Astrocyte of the hippocampus (primary cell): ENCODE results near the gene NBEAL2.

Experiments used
- DNase-seq: peaks from one replicate; pipeline ENCODE4 v3.0.0; 2011; ENCODE audit warnings: low read depth, low spot score

Gene NBEAL2

DNA sequence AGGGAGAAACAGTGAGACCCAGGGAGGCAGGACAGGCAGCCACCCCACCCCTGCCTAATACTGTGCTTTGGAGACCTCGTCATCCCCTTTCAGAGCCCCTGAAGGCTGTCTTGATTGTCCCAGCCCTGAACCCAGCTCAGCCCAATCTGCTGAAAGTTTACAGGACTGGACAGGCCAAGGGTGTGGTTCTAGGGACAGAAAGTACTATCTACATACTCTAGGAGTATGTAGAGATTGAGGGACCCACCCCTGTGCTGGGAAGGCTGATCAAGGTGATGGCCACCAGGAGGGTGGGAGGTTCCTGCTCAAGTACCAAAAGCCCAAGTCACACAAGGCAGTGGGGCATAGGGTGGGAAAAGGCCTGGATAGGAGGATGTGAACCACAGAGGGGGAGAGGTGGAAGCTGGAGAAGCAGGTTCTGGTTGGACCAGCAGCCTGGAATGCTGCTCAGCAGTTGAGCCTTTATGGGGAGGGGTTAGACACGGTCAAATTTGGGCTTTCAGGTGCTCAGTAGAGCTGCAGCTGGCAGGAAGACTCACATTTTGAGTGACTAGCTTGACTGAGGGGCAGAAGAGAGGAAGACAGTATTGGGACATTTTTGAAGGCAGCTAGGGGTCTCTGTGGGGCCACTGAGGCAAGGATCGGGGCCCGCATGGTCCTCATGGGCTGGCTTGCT, 6.7 kb downstream of the NBEAL2 start:
- DNase-seq = no peak

DNA sequence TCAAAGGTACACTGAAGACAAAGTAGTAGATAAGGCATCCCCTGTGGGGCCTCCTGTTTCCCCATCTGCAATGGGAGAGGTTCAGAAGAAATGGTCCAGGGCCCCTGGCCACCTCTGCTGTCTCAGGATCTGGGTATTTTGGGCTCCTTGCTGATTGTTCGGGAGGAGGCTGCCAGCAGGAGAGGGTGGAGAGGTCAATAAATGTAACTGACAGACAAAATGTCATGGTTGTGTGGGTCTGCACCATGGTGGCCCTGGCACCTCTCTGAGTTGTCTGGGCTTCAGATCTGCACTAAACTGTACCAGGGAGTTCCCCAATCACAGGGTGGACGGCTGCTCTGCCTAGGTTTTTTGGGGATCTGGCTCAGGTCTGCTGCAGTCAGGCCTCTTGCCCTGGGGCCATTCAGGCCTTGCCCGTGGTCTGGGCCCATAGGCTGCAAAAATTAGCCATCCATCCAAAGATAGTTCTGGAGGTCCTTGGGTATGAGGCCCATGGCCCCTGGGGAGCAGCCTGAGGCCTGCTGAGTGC, 7.4 kb downstream of the NBEAL2 start:
- no peak for DNase-seq

DNA sequence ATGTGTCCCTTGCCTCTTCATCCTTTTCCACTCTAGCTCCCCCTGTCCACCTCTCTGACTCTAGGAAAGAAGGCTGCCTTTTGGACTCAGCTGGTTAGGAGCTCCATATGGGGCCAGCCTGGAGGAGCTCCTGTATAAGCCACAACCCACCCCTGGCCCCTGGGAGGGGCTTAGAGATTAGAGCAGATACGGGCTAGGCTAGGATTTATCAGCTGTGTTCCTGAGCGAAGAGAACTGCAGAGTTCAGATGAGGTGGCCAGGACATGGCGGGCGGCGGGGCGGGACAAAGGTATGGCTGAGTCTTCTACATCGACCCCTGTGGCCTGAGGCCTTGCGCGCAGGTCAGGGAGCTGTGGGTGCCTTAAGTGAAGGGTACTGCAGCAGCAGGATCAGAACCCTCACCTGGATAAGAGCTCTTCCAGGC, 7.9 kb downstream of the NBEAL2 start:
- no peak for DNase-seq

DNA sequence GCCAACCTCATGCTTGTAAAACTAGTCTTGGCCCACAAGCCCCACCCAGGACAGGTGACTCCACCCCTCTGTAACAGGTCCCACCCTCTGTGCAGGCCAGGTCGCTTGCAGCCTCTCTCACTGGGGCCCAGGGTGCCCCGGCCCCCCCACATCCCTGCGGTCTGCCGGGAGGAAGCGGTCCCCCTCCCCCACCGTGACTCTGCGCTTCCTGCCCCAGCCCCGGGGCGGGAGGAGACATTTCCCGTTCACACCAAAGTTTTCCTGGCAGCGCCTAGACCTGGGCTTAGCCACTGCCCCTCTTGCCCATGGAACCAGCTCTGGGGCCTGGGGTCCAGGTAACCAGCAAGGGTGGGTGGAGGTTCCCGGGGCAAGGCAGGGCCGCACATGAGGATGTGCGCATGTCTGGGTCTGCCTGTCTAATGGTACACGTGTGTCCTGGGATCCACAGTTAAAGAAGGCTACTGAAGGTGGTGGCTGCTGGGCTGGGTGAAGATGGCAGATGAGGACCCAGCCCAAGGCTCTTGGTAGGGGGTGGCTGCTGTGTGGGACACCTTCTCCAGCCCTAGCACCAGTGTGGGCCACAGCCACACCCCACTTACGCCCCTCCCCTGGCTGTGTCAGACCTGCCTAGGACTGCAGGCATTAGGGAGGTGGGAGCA, 8.4 kb downstream of the NBEAL2 start:
- DNase-seq = no peak

DNA sequence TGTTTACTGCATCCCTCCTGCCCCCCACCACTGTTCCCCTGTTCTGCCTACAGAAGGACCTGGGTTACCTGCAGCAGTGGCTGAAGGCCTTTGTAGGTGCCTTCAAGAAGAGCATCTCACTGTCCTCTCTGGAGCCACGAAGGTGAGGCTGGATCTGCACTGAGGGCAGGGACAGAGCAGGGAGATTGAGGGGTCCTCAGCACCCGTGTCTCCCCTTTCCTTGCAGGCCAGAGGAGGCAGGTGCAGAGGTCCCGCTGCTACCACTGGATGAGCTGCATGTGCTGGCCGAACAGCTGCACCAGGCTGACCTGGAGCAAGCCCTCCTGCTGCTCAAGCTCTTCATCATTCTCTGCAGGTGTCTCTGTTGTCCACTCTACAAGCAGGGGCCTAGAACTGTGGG, 9.2 kb downstream of the NBEAL2 start:
- no peak for DNase-seq

DNA sequence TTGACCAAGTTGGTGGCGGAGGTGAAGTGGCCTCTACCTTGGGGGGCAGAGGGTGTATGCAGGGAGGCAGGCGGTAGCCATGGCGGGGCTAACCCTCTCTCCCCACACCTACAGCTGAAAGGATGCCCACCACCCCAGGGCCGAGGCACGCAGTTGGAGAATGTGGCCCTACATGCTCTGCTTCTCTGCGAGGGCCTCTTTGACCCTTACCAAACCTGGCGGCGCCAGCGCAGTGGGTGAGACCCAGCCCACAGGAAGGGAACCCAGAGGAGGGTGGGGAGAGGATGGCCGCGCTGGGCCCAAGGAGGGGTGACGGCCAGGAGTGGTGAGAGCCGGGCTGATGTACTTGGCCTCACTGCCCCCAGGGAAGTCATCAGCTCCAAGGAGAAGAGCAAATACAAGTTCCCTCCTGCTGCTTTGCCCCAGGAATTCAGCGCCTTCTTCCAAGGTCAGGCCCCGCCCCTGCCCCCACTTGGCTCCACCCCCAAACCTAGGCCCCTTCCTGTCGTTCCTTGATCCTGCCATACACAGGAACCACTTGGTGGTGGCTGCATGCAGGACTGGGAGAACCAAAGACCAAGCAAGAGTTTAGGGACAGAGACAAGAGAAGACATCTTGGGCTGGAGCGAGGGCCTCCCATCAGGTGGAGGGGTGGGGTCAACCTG, 9.8 kb downstream of the NBEAL2 start:
- DNase-seq = no peak

DNA sequence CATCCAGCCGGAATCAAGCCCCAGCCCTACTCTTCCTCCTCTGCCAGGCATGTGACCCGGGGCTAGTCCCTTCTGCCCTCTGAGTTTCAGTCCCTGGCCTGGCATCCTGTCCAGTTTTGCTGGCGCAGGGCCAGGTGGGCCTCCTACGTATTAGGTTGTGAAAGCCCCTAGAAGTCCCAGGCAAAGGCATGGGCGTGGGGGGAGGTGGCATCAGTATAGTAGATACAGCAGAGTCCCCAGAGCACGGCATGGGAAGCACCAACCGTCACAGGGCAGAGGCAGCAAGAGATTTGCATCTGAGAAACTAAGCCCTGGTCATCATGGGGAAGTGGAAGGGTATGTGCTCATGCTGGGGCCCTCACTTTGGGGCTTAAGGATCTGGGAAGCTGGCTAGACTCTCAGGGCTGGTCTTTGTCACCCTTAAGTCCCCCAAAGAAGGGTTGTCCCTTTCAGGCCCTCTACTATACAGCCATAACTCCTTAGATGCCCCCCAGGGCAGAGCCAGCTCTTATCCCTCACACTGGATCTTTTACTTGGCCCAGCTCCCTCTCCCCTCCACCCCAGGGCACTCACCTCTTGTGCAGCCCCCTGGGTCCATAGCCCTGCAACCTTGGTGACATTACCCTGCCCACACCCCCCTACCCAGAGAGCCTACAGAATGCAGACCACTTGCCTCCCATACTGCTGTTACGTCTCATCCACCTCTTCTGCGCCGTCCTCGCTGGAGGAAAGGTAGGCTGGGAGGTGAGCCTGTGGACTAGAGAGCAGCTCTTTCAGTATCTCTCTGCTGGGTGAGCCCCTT, 11.3 kb downstream of the NBEAL2 start:
- no peak for DNase-seq

DNA sequence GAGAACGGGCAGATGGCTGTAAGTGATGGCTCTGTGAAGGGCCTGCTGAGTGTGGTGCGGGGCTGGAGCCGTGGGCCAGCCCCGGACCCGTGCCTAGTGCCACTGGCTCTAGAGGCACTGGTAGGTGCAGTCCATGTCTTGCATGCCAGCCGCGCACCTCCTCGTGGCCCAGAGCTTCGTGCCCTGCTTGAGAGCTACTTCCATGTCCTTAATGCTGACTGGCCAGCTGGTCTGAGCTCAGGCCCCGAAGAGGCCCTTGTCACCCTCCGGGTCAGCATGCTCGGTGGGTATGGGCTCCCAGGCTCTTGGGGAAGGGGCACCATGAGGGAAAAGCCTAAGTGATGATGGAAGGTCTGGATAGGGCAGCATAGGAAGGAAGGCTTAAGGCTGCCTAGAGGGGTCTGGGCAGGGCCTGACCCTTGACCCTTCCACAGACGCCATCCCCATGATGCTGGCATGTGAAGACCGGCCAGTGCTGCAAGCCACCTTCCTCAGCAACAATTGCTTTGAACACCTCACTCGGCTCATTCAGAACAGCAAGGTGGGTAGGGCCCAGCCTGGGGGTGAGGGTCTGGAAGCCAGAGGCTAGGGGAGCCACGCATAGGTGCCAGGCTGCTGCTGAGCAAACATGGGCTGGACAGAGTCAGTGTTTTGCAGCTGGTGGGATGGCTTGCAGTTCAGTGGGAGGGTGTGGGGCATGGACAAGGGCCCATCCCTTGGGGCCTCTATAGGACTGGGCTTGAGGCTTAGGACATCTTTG, 12.1 kb downstream of the NBEAL2 start:
- no peak for DNase-seq

DNA sequence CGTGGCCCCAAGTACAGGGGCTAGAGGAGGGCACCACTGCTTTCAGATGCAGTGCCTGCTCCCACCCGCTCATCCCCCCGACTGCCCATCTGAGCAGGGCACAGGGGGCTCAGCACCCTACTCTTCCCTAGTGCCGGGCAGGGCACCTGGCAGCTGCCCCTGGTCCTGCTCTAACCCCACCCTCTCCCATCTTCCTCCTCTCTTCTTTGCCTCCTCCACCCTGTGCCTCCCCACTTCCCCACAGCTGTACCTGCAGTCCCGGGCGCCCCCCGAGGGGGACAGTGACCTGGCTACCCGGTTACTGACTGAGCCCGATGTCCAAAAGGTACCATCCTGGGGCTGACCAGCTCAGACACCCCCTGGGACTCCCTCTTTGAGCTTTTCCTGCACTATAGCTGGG, 12.8 kb downstream of the NBEAL2 start:
- DNase-seq = no peak

DNA sequence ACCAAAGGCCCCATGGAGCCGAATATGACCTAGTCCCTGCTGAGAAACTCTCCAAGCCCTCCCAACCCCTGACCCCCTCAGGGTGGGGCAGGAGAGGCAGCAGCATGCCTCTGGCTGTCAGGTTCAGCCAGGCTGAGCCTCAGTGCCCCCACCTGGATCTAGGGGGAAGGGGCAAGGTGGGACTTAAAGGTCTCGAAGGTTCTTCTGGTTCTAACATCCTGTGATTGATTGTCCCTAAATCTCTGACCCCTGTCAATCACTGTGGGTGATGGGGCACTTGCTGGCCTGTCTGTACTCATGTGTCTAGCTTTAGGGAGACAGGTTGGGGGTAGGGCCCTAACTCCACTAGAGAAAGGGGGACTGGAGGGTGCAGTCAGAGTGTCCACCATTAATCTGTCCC, 13.8 kb downstream of the NBEAL2 start:
- no peak for DNase-seq

DNA sequence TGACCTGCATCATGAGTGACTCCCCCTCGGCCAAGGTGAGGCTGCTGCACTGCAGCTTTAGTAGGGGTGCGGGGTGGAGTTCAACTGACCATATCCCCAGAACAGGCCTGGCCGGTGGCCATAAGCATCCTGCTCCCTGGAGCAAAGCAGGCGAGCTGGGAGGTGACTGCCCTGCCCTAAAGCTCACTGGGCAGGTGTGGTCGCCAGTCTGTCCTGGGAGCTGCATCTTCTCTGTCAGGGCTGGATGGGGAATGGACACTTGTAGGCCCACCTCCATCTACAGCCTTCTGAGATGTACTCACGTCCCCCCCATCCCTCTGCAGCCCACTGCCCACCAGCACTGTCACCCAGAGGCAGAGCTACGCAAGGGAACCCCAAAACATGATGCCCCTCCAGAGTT, 14.5 kb downstream of the NBEAL2 start:
- DNase-seq = no peak

DNA sequence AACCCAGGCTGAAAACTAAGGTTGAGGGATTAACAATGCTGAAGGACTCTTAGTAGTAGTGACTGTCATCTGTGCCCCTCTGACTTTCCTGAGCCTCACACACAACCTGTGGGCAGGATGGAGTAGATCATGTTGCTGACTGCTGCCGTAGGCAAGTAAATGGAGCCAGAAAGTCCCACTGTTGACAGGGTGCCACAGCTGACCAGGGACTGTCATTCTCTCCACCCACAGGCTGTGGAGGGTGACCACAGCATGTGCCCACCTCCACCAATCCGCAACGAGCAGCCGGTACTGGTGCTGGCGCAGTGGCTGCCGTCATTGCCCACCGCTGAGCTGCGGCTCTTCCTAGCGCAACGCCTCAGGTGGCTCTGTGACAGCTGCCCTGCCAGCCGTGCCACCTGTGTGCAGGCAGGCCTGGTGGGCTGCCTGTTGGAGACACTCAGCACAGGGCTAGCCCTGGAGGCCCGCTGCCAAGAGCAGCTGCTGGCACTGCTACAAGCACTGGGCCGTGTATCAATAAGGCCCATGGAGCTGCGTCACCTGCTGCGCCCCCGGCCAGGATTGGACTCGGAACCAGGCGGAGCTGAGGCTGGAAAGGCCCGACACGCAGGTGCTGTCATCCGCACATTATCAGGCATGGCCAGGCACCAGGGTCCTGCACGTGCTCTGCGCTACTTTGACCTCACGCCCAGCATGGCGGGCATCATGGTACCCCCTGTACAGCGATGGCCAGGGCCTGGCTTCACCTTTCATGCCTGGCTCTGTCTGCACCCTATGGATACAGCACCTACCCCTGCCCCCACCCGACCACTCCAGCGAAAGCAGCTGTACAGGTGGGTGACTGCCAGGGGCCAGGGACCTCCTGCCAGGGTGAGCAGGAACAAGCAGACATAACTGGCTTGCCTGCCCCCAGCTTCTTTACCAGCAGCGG, 15.6 kb downstream of the NBEAL2 start:
- DNase-seq = no peak

DNA sequence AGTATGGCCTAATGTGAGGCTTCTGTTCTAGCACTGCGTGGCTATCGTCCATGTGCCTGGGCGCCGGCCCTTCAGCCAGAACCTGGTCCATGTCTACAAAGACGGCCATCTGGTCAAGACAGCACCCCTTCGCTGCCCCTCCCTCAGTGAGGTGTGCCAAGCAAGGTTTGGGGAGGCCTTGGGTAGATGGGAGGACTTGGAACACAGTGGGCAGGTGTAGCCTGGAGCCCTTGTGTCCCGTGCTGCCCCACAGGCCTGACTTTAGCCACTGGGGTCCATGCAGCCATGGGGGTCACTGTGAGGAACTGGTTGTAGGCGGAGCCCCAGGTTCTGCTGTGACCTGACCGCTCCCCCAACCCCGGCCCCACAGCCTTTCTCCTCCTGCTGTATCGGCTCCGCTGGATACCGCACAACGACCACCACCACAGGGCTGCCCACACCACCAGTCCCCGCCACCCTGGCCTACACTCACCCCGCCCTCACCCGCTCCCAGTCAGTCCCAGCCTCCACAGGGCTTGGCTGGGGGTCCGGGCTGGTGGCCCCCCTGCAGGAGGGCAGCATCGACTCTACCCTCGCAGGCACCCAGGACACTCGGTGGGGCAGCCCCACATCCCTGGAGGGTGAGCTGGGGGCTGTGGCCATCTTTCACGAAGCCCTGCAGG, 16.6 kb downstream of the NBEAL2 start:
- no peak for DNase-seq

DNA sequence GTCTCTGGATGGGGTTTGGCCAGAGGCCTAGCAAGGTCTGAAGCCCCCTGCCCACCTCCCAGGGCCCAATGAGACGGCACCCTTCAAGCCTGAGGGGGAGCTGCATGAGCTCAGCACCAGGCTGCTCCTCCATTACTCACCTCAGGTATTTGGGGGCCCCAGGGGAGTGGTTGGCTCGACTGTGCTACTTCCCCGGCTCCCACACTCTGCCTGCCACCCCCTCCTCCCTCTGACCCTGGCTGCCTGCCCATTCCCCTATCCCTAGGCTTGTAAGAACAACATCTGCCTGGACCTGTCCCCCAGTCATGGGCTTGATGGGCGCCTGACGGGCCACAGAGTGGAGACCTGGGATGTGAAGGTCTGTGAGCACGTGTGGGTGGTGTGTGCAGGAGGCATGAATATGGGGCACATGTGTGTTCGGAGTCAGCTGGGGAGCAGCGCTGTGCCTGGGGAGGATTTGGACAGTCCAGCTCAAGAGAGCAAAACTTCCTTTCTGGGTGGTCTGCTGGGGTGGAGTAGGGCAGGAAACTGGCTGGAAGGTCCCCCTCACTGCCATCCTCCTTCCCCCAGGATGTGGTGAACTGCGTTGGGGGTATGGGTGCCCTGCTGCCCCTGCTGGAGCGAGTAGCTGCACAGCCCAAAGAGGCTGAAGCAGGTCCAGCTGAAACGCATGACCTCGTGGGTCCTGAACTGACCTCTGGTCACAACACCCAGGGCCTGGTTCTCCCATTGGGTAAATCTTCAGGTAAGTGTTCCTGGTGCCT, 17.4 kb downstream of the NBEAL2 start:
- DNase-seq = no peak

DNA sequence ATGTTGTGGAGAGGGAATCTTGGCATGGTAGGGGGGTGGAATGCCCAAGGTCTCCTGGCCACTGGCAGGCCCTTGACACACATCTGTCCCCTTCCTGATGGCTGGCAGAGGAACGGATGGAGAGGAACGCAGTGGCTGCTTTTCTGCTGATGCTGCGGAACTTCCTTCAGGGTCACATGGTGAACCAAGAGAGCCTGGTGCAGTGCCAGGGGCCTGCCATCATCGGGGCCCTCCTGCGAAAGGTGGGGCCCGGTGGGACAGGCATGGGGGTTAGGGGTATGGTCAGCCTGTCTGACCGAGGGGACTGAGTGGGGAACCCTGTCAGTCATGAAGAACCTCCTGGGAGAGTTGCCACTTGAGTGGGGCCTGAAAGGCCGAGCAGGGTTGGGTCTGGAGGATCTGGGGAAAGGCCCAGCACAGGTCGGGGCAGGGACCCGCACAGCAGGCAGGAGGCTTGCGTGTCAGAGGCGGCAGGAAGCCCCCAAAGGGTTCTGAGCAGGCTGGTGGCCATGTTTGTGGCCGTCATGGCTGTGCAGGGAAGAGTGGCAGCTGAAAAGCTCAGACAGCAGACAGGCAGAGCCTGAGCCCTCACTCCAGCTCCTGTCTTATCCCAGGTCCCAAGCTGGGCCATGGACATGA, 18.1 kb downstream of the NBEAL2 start:
- DNase-seq = no peak

DNA sequence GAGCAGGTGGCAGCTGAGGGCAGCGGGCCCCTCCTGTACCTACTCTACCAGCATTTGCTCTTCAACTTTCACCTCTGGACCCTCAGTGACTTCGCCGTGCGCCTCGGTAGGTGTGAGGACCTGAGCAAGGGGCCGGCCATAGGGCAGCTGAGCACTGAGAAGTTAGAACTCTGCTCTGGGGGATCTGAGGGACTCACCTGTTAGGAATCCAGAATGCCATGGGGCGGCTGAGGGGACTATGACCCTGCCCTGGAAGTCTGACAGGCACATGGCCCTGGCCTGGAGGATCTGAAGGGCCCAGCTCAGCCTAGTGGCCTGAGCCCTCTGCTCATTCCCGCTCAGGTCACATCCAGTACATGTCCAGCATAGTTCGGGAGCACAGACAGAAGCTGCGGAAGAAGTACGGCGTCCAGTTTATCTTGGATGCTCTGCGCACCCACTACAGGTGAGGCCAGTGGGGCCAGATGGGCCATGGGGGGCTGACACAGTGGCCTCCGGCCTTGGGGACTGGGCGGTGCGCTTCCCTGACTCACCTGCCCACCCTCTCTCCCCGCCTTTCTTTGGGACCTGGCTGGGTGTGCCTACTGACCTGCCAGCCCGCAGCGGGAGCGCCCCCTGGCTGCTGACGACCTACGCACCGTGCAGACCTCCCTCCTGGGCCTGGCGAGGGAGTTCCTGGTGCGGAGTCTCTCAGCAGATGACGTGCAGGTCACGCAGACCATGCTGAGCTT, 18.8 kb downstream of the NBEAL2 start:
- DNase-seq = peak; percentile 76

DNA sequence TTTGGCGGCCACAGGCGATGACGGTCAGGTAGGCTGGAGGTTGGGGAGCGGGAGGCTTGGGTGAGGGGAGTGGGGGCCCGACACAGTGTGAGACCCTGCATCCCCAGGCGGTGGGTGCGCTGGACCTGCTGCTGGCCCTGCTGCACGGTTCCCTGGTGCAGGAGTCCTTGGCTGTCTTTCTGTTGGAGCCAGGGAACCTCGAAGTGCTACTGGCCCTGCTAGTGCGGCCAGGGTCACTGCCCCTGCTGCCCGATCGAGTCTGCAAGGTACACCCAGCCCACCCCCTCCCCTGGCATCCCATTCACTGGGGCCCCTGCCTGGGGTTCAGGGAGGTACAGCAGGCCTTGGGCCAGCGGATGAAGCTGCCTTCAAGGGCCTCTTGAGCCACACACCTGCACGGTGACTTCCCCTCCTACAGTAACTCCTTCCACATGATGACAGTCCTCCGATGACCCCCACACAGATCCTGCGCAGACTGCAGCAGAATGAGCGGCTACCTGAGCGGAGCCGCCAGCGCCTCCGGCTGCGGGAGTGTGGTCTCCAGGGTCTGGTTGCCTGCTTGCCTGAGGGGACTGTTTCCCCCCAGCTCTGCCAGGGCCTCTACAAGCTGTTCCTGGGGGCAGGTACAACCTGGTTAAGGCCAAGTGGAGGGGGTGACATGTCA, 19.5 kb downstream of the NBEAL2 start:
- DNase-seq = no peak
